Thyroid gland (tissue), 4 donors: ENCODE data around the gene NUP85. TPM values are rescaled to one million over a fixed set of nuclear protein-coding genes. Genes with fewer than 3 reads are reported as not detected.
A peak's percentile ranks its signal among the peaks of the same experiment; 100 is the strongest.
"Not testable (repeated sequence)": the region's sequence is repeated elsewhere in the genome, so short reads cannot be mapped to it uniquely, and the experiment has no call there.

Source experiments
- DNase-seq, 2 donors: peaks; one replicate each; pipeline ENCODE4 v3.0.0-alpha.2; 2019
- H3K27ac ChIP-seq, 3 donors: fragments of 200-600 bp; sonication (generic); 1 replicate in 2 of 3; 2 replicates in 1 of 3; pipeline ENCODE4 v1.5.1; 2016 to 2019; ENCODE audit warnings: mild to moderate bottlenecking in 1 of 3, moderate library complexity in 1 of 3
- H3K27me3 ChIP-seq: fragments of 200-600 bp; sonication (generic); one replicate; pipeline ENCODE4 v1.5.1; 2019
- H3K36me3 ChIP-seq, 2 donors: fragments of 200-600 bp; sonication (generic); one replicate each; pipeline ENCODE4 v1.5.1; 2016 to 2019
- H3K4me1 ChIP-seq, 2 donors: fragments of 200-600 bp; sonication (generic); one replicate each; pipeline ENCODE4 v1.5.1; 2017 to 2019
- H3K4me3 ChIP-seq, 3 donors: fragments of 200-600 bp; sonication (generic); replicated peaks in 1 of 3; 1 replicate in 2 of 3; 2 replicates in 1 of 3; pipeline ENCODE4 v1.5.1; 2016; ENCODE audit warnings: mild to moderate bottlenecking in 1 of 3
- H3K9me3 ChIP-seq: fragments of 200-600 bp; sonication (generic); one replicate; pipeline ENCODE4 v1.5.1; 2017
- POLR2A ChIP-seq, 2 donors: fragments of 450-650 bp; IDR thresholded peaks; one replicate each; pipeline ENCODE4 v1.6.1; 2017; ENCODE audit warnings: antibody characterized with exemption in 2 of 2, mild to moderate bottlenecking in 2 of 2, moderate library complexity in 1 of 2
- WGBS, 2 donors: methylation state at CpG; one replicate each; pipeline ENCODE4 v1.1.5; 2017; 5-methylcytosine and 5-hydroxymethylcytosine counted together
- intact Hi-C: fragments of 100-400 bp; cut with DNase I; formaldehyde crosslinking; loops from one replicate; pipeline ENCODE4 v1.15.1; 2023
- total RNA-seq, 4 donors: library from RNA; depleted of rRNA; stranded (reverse); fragments of >200 nt; gene quantifications; one replicate each; pipeline ENCODE4 v1.2.3, GENCODE V29; 2016
- TF ChIP-seq, protein P1 (sequence below), 6 experiments: fragments of 200-600 bp in 3 of 6; fragments of 450-650 bp in 3 of 6; sonication (generic) in 3 of 6; IDR thresholded peaks; one replicate each; pipeline ENCODE4 v1.5.1; 2016 to 2019; ENCODE audit warnings: antibody characterized with exemption in 6 of 6, mild to moderate bottlenecking in 2 of 6, inconsistent platforms in 1 of 6, moderate library complexity in 1 of 6

NUP85 gene
- total RNA-seq, 4 donors from 2014 or later, result 24.7 to 31.7 (median 27.1) TPM

DNA sequence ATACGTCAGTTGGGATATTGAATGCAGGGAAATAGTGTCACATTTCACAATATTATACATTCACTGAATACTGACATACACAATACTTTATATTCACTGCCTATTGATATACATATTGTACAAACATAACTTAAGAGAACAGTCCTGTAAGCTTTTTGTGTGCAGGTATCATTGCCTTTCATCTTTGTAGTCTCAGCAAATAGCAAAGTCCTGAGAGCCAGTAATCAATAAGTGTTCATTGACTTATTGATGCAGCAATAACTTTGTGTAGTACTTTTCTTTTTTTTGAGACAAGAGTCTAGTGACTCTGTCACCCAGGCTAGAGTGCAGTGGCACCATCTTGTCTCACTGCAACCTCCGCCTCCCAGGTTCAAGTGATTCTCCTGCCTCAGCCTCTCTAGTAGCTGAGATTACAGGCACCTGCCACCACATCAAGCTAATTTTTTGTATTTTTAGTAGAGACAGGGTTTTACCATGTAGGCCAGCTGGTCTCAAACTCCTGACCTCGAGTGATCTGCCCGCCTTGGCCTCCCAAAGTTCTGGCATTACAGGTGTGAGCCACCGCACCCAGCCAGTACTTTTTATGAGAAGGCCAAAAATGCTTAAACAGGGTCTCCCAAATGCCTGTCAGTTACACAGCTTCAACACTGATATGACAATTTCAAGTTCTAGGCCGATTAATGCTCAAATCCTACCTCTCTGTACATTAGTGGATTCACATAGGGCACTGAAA lies 5.4 kb upstream of the NUP85 start:
- H3K27me3 ChIP-seq, result no peaks in the 10 kb centered on the region
- peaks cover 0 to 5% of the 10 kb centered on the region in 2 donors for H3K4me1 ChIP-seq
- H3K36me3 ChIP-seq, result no peaks in the 10 kb centered on the region
- no peak overlapping the region for H3K4me3 ChIP-seq
- H3K27ac ChIP-seq, result no peak overlapping the region
- intact Hi-C loops, result loop anchor here (5.0 kb wide), 1 partner anchor 238 kb away; no protein-coding TSS in a partner anchor
- DNase-seq, result no peak
- H3K9me3 ChIP-seq, result no peaks in the 10 kb centered on the region
- TF ChIP-seq POLR2A (IDR thresholded peaks at IDR 0.05), result no peak
- TF ChIP-seq, protein P1, sequence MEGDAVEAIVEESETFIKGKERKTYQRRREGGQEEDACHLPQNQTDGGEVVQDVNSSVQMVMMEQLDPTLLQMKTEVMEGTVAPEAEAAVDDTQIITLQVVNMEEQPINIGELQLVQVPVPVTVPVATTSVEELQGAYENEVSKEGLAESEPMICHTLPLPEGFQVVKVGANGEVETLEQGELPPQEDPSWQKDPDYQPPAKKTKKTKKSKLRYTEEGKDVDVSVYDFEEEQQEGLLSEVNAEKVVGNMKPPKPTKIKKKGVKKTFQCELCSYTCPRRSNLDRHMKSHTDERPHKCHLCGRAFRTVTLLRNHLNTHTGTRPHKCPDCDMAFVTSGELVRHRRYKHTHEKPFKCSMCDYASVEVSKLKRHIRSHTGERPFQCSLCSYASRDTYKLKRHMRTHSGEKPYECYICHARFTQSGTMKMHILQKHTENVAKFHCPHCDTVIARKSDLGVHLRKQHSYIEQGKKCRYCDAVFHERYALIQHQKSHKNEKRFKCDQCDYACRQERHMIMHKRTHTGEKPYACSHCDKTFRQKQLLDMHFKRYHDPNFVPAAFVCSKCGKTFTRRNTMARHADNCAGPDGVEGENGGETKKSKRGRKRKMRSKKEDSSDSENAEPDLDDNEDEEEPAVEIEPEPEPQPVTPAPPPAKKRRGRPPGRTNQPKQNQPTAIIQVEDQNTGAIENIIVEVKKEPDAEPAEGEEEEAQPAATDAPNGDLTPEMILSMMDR (IDR thresholded peaks at IDR 0.05), result no peak
- WGBS, 2 donors, result 90 to 94% methylated on average over 6 of the region's 6 CpGs

DNA sequence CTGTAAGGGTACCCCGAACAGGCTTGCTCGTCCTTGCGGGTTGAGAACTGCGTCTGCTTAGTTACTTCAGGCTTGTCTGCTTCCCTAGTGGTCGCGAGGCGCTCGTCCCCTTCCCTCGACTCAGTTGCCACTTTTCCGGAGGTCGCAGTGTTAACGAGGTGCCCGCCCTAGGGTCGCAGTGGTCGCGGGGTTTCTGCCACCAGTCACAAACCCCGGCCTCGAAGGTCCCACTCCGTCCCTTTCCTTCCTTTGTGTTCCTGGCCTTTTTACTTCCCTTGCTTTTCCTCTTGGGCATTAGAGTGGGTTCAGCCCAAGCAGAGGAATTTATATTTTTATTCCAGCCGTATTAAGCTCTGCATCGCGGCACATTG lies 299 bp downstream of the NUP85 start:
- Histone ChIP-seq H3K9me3 (no peaks in the 10 kb centered on the region), H3K36me3 (peaks cover 3 to 11% of the 10 kb centered on the region in 2 donors), H3K27me3 (no peaks in the 10 kb centered on the region), H3K27ac (peak overlapping the region; percentile 90 to 94 (median 93)), H3K4me3 (peak overlapping the region; percentile 33 to 89 (median 74)), H3K4me1 (peaks cover 0 to 15% of the 10 kb centered on the region in 2 donors)
- TF ChIP-seq, protein P1 (IDR thresholded peaks at IDR 0.05), result no peak
- TF ChIP-seq POLR2A (IDR thresholded peaks at IDR 0.05), result no peak
- intact Hi-C loops, result no loop called here
- WGBS, 2 donors, result 0% methylated on average over 14 to 20 of the region's 22 CpGs
- DNase-seq, result no peak

DNA sequence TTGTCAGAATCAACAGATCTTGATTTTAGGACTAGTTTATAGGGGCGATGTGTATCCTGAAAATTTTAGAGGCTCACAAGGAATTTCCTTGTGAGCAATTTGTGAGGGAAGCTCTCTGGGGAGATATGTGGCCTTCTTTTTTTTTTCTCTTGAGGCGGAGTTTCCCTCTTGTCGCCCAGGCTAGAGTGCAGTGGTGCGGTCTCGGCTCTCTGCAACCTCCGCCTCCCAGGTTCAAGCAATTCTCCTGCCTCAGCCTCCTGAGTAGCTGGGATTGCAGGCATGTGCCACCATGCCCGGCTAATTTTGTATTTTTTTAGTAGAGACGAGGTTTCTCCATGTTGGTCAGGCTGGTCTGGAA lies 1.6 kb downstream of the NUP85 start:
- Histone ChIP-seq H3K4me1 (peaks cover 0 to 15% of the 10 kb centered on the region in 2 donors), H3K36me3 (peaks cover 11 to 13% of the 10 kb centered on the region in 2 donors)
- H3K27me3 ChIP-seq, intact Hi-C loops, H3K27ac ChIP-seq, H3K4me3 ChIP-seq, H3K9me3 ChIP-seq, DNase-seq: not testable (repeated sequence)
- 88 to 92% methylated on average over 8 of the region's 8 CpGs for WGBS, 2 donors

DNA sequence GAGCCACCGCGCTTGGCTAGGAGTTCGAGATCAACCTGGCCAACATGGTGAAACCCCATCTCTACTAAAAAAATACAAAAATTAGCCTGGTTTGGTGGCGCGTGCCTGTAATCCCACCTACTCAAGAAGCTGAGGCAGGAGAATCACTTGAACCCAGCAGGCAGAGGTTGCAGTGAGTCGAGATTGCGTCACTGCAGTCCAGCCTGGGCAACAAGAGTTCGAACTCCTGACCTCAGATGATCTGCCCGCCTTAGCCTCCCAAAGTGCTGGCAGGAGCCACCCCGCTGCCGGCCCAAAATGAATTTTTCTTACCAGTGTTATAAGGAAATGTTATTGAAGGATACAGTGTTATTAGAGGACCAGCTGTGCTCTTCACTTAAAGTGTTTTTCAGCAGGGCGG lies 2.3 kb downstream of the NUP85 start:
- intact Hi-C loops, result no loop called here
- no peaks in the 10 kb centered on the region for H3K27me3 ChIP-seq
- H3K36me3 ChIP-seq, result peaks cover 15 to 18% of the 10 kb centered on the region in 2 donors
- peaks cover 0 to 15% of the 10 kb centered on the region in 2 donors for H3K4me1 ChIP-seq
- no peaks in the 10 kb centered on the region for H3K9me3 ChIP-seq
- no peak for TF ChIP-seq POLR2A (IDR thresholded peaks at IDR 0.05)
- TF ChIP-seq, protein P1 (IDR thresholded peaks at IDR 0.05), result no peak
- H3K27ac ChIP-seq, result no peak overlapping the region
- DNase-seq, result no peak
- no peak overlapping the region for H3K4me3 ChIP-seq
- 73 to 84% methylated on average over 8 to 12 of the region's 12 CpGs for WGBS, 2 donors

- H3K9me3 ChIP-seq, result no peaks in the 10 kb centered on the region
- WGBS, 2 donors, result 93% methylated on average over 9 of the region's 9 CpGs
- H3K27me3 ChIP-seq, result no peaks in the 10 kb centered on the region
- H3K4me1 ChIP-seq, result peaks cover 0 to 15% of the 10 kb centered on the region in 2 donors
- TF ChIP-seq POLR2A (IDR thresholded peaks at IDR 0.05), result no peak
- TF ChIP-seq, protein P1 (IDR thresholded peaks at IDR 0.05), result no peak
- intact Hi-C loops, result no loop called here
- H3K36me3 ChIP-seq, result peaks cover 19 to 21% of the 10 kb centered on the region in 2 donors
- no peak overlapping the region for H3K4me3 ChIP-seq
- no peak for DNase-seq
- H3K27ac ChIP-seq, result no peak overlapping the region
These were observed 2.7 kb downstream of the NUP85 start for GRCh38 chr17:75208161-75208560.
